C4-2B (cell line): ENCODE results near the gene COPRS.

ENCODE experiments used
- ZFX ChIP-seq: fragments of 450-650 bp; IDR thresholded peaks from 2 replicates; pipeline ENCODE4 v1.6.1; 2017
- TF ChIP-seq, protein P1 (sequence below): fragments of 450-650 bp; conservative IDR thresholded peaks from 2 replicates; pipeline ENCODE4 v1.5.1; 2017; ENCODE audit warnings: mild to moderate bottlenecking

DNA sequence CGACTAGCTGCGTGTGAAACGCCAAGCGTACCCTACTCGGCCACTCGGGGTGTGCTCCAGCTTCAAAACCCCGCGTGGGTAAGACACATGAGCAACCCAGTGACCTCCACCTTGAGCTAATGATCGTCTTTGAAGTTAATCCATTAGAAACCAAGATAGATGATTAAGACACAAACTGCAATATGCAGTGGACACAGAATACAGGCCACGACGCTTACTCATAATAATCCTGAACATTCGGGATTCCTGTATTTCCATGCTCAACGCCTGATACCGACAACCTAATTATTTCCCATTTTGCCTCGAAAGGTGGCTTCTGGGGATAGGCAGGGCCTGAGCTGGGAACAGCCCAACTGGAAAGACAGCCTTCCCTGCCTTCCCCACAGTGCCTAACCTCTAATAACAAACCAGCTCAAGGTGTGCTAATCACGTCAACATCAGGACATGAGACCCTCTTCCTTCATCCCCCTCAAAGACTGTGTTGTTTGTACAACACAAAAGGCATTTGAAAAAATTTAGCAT lies 504 bp upstream of the COPRS start:
- TF ChIP-seq, protein P1, sequence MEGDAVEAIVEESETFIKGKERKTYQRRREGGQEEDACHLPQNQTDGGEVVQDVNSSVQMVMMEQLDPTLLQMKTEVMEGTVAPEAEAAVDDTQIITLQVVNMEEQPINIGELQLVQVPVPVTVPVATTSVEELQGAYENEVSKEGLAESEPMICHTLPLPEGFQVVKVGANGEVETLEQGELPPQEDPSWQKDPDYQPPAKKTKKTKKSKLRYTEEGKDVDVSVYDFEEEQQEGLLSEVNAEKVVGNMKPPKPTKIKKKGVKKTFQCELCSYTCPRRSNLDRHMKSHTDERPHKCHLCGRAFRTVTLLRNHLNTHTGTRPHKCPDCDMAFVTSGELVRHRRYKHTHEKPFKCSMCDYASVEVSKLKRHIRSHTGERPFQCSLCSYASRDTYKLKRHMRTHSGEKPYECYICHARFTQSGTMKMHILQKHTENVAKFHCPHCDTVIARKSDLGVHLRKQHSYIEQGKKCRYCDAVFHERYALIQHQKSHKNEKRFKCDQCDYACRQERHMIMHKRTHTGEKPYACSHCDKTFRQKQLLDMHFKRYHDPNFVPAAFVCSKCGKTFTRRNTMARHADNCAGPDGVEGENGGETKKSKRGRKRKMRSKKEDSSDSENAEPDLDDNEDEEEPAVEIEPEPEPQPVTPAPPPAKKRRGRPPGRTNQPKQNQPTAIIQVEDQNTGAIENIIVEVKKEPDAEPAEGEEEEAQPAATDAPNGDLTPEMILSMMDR, result no peak
- no peak for TF ChIP-seq ZFX
